AG08395 (cell line): ENCODE results near the gene RHOH.
"Not testable (repeated sequence)": the region's sequence is repeated elsewhere in the genome, so short reads cannot be mapped to it uniquely, and the experiment has no call there.

Experiments used
- DNase-seq: peaks from one replicate; pipeline ENCODE4 v3.0.0; 2012; ENCODE audit warnings: mixed read lengths, low spot score

RHOH gene

GRCh38 chr4:40196724-40197281 is at the start of gene RHOH:
Gene RHOH, plus strand, starts transcription at chr4:40197031. Its CDS starts 46,356 bp downstream, at chr4:40243387.
- no peak for DNase-seq

- not testable (repeated sequence) for DNase-seq
Measured at GRCh38 chr4:40147490-40147889, 49.3 kb upstream of the RHOH start.

- DNase-seq: peak; percentile 53
Measured at GRCh38 chr4:40149960-40150385, 46.9 kb upstream of the RHOH start.

- no peak for DNase-seq
Measured at GRCh38 chr4:40150932-40151331, 45.9 kb upstream of the RHOH start.

- no peak for DNase-seq
Measured at GRCh38 chr4:40152637-40153036, 44.2 kb upstream of the RHOH start.

GRCh38 chr4:40157436-40157835 is 39.4 kb upstream of the RHOH start:
- no peak for DNase-seq

GRCh38 chr4:40160258-40160657 is 36.6 kb upstream of the RHOH start:
- no peak for DNase-seq

- no peak for DNase-seq
Measured at GRCh38 chr4:40164459-40164858, 32.4 kb upstream of the RHOH start.

GRCh38 chr4:40165916-40166315 is 30.9 kb upstream of the RHOH start:
- DNase-seq: no peak

GRCh38 chr4:40168070-40168469 is 28.8 kb upstream of the RHOH start:
- no peak for DNase-seq

- no peak for DNase-seq
Measured at GRCh38 chr4:40170588-40170987, 26.2 kb upstream of the RHOH start.

- DNase-seq: no peak
Measured at GRCh38 chr4:40173470-40173875, 23.4 kb upstream of the RHOH start.

GRCh38 chr4:40176602-40177001 is 20.2 kb upstream of the RHOH start:
- DNase-seq: no peak

- no peak for DNase-seq
Measured at GRCh38 chr4:40177591-40177990, 19.2 kb upstream of the RHOH start.

- DNase-seq: no peak
Measured at GRCh38 chr4:40178672-40179071, 18.2 kb upstream of the RHOH start.

- no peak for DNase-seq
Measured at GRCh38 chr4:40179360-40179759, 17.5 kb upstream of the RHOH start.

GRCh38 chr4:40180356-40180755 is 16.5 kb upstream of the RHOH start:
- DNase-seq: peak; percentile 73

- DNase-seq: no peak
Measured at GRCh38 chr4:40182001-40182400, 14.8 kb upstream of the RHOH start.

GRCh38 chr4:40182954-40183353 is 13.9 kb upstream of the RHOH start:
- DNase-seq: no peak

GRCh38 chr4:40183615-40184411 is 13.0 kb upstream of the RHOH start:
- DNase-seq: no peak

- peak; percentile 43 for DNase-seq
Measured at GRCh38 chr4:40185830-40186664, 10.8 kb upstream of the RHOH start.

GRCh38 chr4:40186665-40187014 is 10.2 kb upstream of the RHOH start:
- DNase-seq: no peak

GRCh38 chr4:40187386-40187906 is 9.4 kb upstream of the RHOH start:
- DNase-seq: no peak
